ENCODE measurements around the gene IGLL5.
"Not testable (repeated sequence)": the region's sequence is repeated elsewhere in the genome, so short reads cannot be mapped to it uniquely, and the experiment has no call there.

IGLL5 gene

GRCh38 chr22:22902247-22903001, 14.8 kb downstream of the IGLL5 start:
- FAIRE-seq: no peak

DNA sequence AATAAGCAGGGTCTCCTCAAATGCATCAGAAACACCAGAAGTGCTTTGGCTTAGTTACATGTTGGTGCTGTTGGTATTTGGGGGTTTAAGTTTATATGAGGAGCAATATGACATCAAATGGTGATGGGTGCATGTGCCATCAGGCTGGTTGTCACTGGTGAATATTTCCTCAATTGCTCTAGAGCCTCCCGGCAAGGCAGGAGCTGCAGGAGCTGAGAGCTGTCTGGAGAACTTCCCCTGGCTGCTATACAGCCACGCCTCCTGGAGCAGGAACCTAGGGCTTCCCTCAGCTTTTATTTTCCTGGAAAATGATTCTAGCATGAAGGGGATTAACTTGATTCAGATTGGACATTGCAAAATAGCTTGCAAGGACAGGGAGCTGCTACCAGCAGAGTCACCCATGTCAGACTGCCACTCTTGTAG, 15.8 kb downstream of the IGLL5 start:
- no peak for FAIRE-seq

DNA sequence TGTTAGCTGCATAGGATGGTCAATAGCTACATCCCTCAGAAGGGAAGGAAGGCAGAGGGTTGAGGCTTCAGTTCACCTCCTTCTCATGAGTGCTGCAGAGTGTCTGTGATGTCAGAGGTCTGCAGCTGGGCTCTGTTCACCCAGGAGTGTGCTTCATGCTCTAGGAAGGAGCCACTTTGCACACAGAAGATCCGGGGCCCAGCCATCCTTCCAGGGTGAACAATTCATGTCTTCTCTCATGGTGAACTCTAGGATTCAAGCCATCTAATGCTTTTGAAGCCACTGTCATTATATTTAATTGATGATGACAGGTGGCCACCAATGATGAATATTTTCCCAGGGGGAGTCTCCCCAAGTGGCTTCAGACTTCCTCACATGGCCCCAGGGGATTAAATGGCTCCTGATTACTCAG, 16.2 kb downstream of the IGLL5 start:
- not testable (repeated sequence) for FAIRE-seq

DNA sequence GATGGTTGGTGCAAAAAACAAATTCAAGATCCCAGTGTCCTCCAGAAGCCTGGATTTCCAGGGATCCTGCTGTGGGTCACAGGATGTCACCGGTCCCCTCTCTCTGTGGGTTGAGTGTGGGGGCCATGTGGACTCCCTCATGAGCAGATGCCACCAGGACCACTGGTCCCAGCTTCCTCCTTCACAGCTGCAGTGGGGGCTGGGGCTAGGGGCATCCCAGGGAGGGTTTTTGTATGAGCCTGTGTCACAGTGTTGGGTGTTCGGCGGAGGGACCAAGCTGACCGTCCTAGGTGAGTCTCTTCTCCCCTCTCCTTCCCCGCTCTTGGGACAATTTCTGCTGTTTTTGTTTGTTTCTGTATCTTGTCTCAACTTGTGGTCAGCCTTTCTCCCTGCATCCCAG, 17.1 kb downstream of the IGLL5 start:
- not testable (repeated sequence) for FAIRE-seq

GRCh38 chr22:22906391-22906790, 18.8 kb downstream of the IGLL5 start:
- not testable (repeated sequence) for FAIRE-seq

DNA sequence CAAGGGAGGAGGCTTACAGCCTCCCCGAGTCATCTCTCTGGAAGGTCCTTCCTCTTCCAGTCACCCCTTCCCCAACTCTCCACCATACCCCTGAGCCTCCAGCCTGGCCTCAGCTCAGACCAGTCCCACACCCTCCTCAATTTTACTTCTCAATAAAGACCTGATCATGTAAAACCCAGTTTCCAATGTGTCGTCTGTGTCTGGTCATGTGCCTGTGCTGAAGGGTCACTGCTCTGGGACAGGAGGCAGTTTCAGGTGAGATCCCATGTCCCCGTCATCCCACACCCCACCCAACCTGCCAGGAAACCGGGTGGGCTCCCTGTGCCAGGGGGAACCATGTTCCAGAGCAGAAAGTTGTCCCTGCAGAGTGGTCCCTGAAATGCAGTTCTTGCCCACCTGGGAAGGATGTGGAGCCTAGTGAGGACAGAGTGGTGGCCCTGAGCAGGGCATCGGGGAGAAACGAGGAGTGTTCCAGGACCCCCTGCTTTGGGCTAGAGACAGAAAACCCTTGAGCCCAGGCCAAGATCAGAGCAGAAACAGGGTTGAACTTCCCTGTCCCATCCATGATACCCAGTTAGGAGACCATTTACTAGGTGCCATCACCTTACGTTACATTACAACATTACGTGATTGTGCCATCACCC, 19.4 kb downstream of the IGLL5 start:
- no peak for FAIRE-seq

DNA sequence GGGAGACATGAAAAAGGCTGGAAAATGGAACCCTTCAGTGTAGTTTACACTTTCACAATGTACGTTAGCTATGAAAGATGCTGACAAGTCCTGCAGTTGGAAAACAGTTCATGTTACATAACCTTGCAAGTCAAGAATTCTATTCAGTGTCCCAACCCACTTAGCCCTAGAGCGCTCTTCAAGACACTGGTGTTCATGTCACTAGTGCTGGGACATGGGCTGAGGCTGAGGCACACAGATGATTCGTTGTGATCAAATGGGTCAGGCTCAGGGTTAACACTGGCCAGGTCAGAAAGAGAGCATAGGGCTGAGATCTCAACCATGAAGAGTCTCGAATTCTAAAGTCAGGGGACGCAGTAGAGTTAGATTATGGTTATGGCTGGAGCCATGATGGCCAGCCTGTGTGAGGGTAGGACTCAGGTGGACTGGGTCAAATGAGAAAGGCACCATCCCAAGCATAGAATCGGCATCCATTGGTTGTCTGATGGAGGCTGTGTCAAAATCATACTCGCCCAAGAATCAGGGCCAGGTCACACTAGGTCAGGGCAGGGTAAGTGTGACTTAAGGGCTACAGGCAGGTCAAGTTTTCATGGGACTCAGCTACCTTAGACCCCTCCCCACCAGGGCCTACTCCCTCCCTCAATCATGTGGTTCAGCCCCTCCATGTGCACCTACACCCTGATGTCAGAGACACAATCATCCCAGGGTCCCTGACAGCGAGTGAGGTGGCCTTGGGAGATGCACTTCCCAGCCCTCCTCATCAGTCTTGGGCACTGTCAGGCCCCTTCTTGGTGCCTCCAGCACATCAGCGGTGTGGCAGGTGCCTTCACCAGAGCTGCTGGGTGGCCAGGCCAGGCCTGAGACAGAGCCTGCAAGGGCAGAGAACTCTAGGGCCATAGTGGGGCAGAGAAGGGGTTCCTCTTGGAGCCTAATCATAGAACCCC, 20.2 kb downstream of the IGLL5 start:
- no peak for FAIRE-seq

GRCh38 chr22:22908495-22908861, 20.9 kb downstream of the IGLL5 start:
- no peak for FAIRE-seq

GRCh38 chr22:22908941-22909604, 21.5 kb downstream of the IGLL5 start:
- no peak for FAIRE-seq

GRCh38 chr22:22909605-22910271, 22.1 kb downstream of the IGLL5 start:
- FAIRE-seq: no peak

DNA sequence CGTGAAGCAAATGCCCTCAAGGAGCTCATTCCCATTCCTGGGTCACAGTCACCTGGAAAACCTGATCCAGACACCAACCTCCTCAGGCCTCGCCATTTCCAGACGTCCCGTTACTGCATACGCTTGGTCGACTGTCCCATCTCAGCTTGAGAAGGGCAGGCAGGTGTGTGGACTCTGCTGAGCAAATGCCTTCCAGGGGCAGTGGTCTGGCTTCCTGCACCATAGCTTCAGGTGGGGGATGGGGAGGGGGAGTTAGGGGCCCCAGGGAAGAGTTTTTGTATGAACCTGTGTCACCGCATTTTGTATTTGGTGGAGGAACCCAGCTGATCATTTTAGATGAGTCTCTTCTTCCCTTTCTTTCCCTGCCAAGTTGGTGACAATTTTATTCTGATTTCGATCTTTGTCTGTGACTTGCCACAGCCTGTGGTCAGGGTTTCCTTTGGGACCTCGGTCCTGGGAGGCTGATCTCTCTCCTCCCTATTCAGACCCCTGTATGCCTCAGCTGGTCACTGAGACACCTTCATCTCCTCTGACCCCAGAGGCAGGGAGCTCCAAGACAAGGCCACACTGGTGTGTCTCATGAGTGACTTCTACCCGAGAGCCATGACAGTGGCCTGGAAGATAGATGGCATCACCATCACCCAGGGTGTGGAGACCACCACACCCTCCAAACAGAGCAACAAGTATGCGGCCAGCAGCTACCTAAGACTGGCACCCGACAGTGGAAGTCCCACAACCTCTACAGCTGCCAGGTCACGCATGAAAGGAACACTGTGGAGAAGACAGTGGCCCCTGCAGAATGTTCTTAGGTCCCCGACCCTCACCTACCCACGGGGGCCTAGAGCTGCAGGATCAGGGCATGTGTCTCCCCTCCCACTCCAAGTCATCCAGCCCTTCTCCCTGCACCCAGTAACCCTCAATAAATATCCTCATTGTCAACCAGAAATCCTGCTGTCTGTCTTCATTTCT, 22.9 kb downstream of the IGLL5 start:
- no peak for FAIRE-seq

DNA sequence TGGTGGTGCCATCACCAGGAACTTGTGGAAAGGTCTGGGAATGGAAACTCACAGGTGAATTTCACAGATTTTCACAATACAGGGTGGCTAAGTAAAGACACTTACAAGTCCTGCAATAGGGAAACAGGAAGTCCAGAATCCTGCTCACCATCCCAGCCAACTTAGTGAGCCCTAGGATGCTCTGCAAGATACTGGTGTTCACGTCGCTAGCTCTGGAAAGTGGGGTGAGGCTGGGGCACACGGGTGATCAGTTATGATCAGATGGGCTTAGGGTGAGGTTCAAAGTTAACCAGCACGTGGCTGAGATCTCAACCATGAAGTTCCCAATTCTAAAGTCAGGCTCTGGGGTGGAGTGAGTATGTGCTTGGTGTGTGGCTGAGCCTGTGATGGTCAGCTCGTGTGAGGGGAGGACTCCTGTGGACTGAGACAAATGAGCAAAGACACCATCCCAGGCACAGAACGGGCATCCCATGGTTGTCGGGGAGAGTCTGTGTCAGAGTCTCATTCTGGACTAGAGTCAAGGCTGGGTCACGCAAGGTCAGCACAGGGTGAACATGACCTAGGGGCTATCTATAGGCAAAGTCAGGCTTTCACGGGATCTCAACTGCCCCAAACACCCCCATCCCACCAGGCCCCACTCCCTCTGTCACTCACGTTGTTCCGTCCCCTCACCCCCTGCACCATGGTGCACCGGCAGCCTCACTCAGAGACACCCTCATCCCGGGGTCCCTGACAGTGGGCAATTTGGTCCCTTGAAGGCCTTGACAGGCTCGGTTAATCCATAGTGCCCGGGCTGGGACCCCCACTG, 23.9 kb downstream of the IGLL5 start:
- FAIRE-seq: no peak

GRCh38 chr22:22912135-22912987, 24.7 kb downstream of the IGLL5 start:
- no peak for FAIRE-seq

- no peak for FAIRE-seq
Measured at GRCh38 chr22:22912988-22913253, 25.3 kb downstream of the IGLL5 start.

DNA sequence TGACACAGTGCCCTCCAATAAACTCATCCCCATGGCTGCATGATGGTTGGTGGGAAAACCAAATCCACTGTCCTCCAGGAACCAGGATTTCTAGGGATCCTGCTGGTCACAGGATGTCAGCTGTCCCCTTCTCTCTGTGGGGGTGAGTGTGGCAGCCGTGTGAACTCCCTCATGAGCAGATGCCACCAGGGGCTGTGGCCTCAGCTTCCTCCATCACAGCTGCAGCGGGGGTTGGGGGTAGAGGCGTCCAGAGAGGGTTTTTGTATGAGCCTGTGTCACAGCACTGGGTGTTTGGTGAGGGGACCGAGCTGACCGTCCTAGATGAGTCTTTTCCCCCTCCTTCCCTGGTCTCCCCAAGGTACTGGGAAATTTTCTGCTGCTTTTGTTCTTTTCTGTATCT, 26.4 kb downstream of the IGLL5 start:
- FAIRE-seq: no peak

GRCh38 chr22:22914726-22915669, 27.4 kb downstream of the IGLL5 start:
- no peak for FAIRE-seq

GRCh38 chr22:22915670-22916035, 28.0 kb downstream of the IGLL5 start:
- FAIRE-seq: no peak

DNA sequence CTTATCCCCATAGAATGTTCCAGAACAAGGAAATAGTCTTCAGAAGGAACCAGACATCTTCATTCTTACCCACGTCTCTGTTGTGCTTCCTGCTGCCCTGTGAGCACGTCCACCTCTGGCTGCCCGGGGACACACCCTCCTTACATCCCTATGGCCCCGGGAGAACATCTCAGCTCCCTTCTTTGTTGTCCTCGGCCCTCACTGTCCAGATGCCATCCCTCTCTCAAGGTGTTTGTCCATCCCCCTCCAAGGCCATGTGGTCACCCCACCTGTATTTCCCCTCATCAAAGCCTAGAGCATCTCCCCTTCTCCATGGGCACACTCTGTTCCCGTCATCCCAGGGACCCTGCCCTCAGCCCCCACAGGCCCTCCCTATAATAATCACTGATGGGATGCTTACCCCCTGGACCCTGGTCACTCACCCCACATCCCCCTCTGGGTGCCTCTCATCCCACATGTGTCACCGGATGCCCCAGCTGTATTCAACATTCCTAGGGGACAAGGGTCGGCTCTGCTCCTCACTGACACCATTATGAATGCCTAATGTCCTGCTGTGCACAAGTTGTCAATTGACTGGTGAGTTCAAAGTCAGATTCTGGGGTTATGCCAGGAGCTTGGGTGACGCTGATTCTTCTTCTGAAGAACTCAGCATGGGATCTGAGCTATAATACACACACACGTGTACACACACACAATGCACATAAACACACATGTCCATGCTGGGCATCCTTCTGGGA, 28.8 kb downstream of the IGLL5 start:
- FAIRE-seq: no peak

Measured in islet of Langerhans (tissue), 1 donor.